ENCODE data around the gene SEC16A.
"Not testable (repeated sequence)": the region's sequence is repeated elsewhere in the genome, so short reads cannot be mapped to it uniquely, and the experiment has no call there.

SEC16A gene

GRCh38 chr9:136411378-136411777 lies 71.5 kb downstream of the SEC16A start:
- H3K4me3 ChIP-seq (replicated peaks; ENCODE audit: low read depth, low read length), result peak overlapping the region; percentile 93
- TF ChIP-seq, protein P1, sequence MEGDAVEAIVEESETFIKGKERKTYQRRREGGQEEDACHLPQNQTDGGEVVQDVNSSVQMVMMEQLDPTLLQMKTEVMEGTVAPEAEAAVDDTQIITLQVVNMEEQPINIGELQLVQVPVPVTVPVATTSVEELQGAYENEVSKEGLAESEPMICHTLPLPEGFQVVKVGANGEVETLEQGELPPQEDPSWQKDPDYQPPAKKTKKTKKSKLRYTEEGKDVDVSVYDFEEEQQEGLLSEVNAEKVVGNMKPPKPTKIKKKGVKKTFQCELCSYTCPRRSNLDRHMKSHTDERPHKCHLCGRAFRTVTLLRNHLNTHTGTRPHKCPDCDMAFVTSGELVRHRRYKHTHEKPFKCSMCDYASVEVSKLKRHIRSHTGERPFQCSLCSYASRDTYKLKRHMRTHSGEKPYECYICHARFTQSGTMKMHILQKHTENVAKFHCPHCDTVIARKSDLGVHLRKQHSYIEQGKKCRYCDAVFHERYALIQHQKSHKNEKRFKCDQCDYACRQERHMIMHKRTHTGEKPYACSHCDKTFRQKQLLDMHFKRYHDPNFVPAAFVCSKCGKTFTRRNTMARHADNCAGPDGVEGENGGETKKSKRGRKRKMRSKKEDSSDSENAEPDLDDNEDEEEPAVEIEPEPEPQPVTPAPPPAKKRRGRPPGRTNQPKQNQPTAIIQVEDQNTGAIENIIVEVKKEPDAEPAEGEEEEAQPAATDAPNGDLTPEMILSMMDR (IDR thresholded peaks at IDR 0.05; ENCODE audit: low read depth, low read length, missing control alignments), result no peak
- DNase-seq (ENCODE audit: extremely low read depth, low read depth), result no peak

- peak within 1 kb of the TSS; percentile 93 for H3K4me3 ChIP-seq (replicated peaks; ENCODE audit: low read depth, low read length)
- peak; percentile 60 for DNase-seq (ENCODE audit: extremely low read depth, low read depth)
- TF ChIP-seq, protein P1 (IDR thresholded peaks at IDR 0.05; ENCODE audit: low read depth, low read length, missing control alignments), result no peak
Measured at GRCh38 chr9:136410500-136411287, 72.1 kb downstream of the SEC16A start, which contains the start of the genes ENTR1 and PMPCA. Gene ENTR1, minus strand, starts transcription at chr9:136410614. Its CDS starts 217 bp downstream, at chr9:136410397. Gene PMPCA, plus strand, starts transcription at chr9:136410658. Its CDS starts 11 bp downstream, at chr9:136410669.

DNA sequence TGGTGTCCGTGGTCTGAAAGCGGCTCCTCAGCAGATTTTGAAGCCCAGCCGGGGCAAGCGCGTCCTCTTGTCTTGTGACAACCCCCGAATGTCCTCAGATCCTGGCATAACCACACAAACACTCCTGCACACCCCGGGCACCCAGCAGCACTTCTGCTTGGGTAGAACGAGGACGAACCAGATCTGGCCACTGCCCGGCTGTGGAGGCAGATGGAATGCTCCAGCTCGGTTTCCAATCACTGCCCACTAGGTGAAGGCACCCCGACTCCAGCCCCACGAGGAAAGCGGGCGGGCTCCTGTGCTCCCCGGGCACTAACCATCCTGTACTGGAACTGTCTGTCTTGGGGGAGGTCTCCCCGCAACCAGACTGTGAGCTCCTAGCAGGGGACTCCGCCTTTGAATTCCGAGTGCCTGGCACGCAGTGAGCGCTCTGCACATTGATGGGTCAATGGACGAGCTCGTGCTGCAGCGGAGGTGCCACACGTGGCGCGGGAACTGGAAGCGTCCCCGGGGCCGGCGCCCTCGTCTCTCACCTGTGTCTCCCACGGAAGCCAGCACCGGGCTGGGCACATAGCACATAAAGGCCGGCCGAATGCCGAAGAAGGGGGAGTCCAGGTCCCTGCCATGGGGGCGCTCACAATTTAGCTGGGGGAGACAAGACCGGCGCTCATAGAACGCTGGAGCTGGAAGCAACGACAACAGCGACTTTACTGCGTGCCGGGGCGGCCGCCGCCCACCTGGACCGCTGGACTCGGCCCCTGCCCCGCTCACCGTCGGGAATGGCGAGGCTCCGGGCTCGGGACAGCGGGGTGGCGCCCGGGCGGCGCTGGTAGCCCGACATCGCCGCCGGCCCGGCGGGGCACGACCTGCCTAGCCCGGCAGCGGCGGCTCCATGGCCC lies 73.0 kb downstream of the SEC16A start:
- TF ChIP-seq, protein P1 (IDR thresholded peaks at IDR 0.05; ENCODE audit: low read depth, low read length, missing control alignments), result no peak
- peak overlapping the region; percentile 93 for H3K4me3 ChIP-seq (replicated peaks; ENCODE audit: low read depth, low read length)
- DNase-seq (ENCODE audit: extremely low read depth, low read depth), result no peak

GRCh38 chr9:136407911-136408310 lies 74.9 kb downstream of the SEC16A start:
- DNase-seq (ENCODE audit: extremely low read depth, low read depth), result no peak
- TF ChIP-seq, protein P1 (IDR thresholded peaks at IDR 0.05; ENCODE audit: low read depth, low read length, missing control alignments), result no peak
- no peak overlapping the region for H3K4me3 ChIP-seq (replicated peaks; ENCODE audit: low read depth, low read length)

DNA sequence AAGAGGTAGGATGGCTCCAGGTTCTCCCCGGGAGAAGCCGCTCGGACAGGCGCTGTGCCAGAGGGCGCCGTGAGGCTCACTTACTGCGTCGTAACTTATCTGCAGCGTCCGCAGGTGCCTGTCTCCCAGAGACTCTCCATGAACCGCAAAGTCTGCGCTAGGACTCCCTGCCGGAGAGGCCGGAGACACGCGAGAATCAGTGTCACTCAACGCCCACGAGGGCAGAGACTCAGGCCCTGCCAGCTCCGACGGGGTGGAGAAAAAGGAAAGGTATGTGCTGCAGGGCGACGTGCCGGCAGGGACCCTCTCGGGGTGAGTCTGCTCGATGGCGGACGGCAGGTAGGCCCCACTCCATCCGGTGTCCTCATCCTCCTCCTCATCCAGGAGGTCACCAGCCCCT lies 75.8 kb downstream of the SEC16A start:
- not testable (repeated sequence) for H3K4me3 ChIP-seq (replicated peaks; ENCODE audit: low read depth, low read length); DNase-seq (ENCODE audit: extremely low read depth, low read depth)

DNA sequence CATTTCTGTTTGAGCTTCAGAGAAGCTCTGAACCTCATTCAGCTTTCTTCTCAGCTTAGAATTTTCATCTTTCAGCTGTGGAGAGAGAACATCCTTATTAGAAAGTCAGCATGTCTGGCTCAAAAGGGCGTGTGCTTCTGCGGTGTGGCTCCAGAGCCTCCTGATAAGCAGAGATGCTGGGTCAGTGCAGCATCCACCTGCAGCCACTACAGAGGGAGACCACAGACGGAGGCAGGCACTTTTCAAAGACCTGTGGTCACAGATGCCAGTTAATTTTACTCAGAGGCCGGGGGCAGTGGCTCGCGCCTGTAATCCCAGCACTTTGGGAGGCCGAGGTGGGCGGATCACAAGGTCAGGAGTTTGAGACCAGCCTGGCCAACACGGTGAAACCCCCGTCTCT lies 76.9 kb downstream of the SEC16A start:
- not testable (repeated sequence) for DNase-seq (ENCODE audit: extremely low read depth, low read depth); H3K4me3 ChIP-seq (replicated peaks; ENCODE audit: low read depth, low read length)

GRCh38 chr9:136405481-136405880 lies 77.4 kb downstream of the SEC16A start:
- no peak overlapping the region for H3K4me3 ChIP-seq (replicated peaks; ENCODE audit: low read depth, low read length)
- DNase-seq (ENCODE audit: extremely low read depth, low read depth), result no peak
- TF ChIP-seq, protein P1 (IDR thresholded peaks at IDR 0.05; ENCODE audit: low read depth, low read length, missing control alignments), result no peak

Measured in HFF-Myc (cell line).